GM13977 (cell line): Measurements from ENCODE around the gene ANXA2.
"Not testable (repeated sequence)": the region's sequence is repeated elsewhere in the genome, so short reads cannot be mapped to it uniquely, and the experiment has no call there.

Experiments used
- DNase-seq: peaks from one replicate; pipeline ENCODE4 v3.0.0; 2012; ENCODE audit warnings: low spot score
- CTCF ChIP-seq: IDR thresholded peaks from 2 replicates; pipeline ENCODE4 v1.5.1; 2012; ENCODE audit warnings: mild to moderate bottlenecking, control low read depth; ENCODE audit not compliant: insufficient read depth; ENCODE audit errors: extremely low read depth, missing control alignments
- in situ Hi-C: fragments of 300-500 bp; cut with MboI; formaldehyde crosslinking; loops from one replicate; pipeline ENCODE4 v1.12.0; 2022; ENCODE audit warnings: low sequenced_read_pairs, low pct_unique_long_range_greater_than_20kb, mixed read lengths, inconsistent platforms; ENCODE audit not compliant: unreplicated experiment

ANXA2 gene

DNA sequence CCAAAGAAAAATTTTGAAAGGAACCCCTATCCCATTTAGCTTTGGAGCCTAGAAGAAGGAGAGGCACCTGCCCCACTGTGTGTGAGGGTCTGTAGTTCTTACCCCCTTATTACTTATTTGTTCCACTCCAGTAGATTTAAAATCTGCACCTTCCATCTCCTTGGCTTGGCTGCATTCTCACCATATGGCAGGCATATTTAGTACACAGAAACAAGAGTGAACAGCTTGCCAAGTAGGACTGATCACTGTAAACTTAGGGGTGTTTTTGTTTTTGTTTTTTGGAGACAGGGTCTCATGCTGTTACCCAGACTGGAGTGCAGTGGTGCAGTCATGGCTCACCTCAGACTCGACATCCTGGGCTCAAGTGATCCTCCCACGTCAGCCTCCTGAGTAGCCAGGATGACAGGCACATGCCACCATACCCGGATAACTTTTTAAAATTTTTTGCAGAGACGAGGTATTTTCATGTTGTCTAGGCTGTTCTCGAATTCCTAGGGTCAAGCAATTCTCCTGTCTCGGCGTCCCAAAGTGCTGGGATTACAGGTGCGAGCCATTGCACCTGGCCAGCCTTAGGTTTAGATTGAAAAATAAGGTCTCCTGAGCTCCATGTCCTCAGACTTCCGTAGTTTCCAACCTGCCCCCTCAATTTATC, 14.1 kb upstream of the ANXA2 start:
- in situ Hi-C loops, result no loop called here
- no peak for DNase-seq

GRCh38 chr15:60410350-60410749, 12.6 kb upstream of the ANXA2 start:
- DNase-seq, in situ Hi-C loops: not testable (repeated sequence)

More for the DNA sequence above, 14.1 kb upstream of the ANXA2 start:
- no peak for TF ChIP-seq CTCF

DNA sequence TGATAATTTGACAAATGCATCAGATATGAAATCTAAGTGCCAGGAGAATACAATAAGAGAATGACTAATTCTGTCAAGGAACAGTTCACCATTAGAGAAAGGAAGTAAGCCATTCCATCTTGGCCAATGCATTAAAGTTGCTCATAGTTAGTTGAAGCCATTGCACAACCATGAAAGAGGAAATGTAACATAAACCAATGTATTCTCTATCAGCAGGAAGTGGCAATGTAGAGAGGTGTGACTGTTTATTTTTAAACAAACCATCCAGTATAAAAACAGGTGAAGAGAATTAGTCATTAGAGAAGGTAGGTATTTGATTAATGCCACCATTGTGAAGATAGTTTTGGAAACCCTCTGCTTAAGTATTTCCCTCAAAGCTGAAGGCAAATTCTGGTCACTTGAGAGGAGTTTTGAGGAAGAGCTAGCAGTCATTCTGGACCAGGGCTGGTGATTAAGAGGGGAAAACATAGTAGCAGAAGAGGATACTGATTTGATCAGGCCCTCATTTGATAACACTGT, 10.7 kb upstream of the ANXA2 start:
- in situ Hi-C loops, result no loop called here
- TF ChIP-seq CTCF, result no peak
- DNase-seq, result no peak

GRCh38 chr15:60407415-60407805, 9.6 kb upstream of the ANXA2 start:
- no peak for TF ChIP-seq CTCF
- in situ Hi-C loops, result no loop called here
- DNase-seq, result no peak

- TF ChIP-seq CTCF, result no peak
- in situ Hi-C loops, result no loop called here
- no peak for DNase-seq
These were observed 9.0 kb upstream of the ANXA2 start for GRCh38 chr15:60406513-60407414.

- in situ Hi-C loops, result no loop called here
- no peak for DNase-seq
- no peak for TF ChIP-seq CTCF
These were observed 7.6 kb upstream of the ANXA2 start for GRCh38 chr15:60405399-60405798.

DNA sequence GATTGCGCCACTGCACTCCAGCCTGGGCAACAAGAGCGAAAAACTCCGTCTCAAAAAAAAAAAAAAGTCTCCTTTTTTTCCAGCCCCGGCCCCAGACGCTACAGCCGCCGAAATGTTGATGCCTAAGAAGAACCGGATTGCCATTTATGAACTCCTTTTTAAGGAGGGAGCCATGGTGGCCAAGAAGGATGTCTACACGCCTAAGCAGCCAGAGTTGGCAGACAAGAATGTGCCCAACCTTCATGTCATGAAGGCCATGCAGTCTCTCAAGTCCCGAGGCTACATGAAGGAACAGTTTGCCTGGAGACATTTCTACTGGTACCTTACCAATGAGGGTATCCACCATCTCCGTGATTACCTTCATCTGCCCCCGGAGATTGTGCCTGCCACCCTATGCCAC, 6.6 kb upstream of the ANXA2 start:
- DNase-seq, in situ Hi-C loops: not testable (repeated sequence)
